B cell (primary cell): ENCODE data around the gene HBG2.
"Not testable (repeated sequence)": the region's sequence is repeated elsewhere in the genome, so short reads cannot be mapped to it uniquely, and the experiment has no call there.

Experiments used
- EZH2 ChIP-seq: IDR thresholded peaks from 2 replicates; pipeline ENCODE4 v1.6.1; 2012; ENCODE audit warnings: borderline replicate concordance, low read depth, mild to moderate bottlenecking, moderate library complexity, low read length; ENCODE audit not compliant: insufficient read depth, poor library complexity, severe bottlenecking
- TF ChIP-seq, protein P1 (sequence below): fragments of 200-600 bp; IDR thresholded peaks from one replicate; pipeline ENCODE4 v1.8.0; 2022; ENCODE audit warnings: antibody characterized with exemption, mild to moderate bottlenecking

DNA sequence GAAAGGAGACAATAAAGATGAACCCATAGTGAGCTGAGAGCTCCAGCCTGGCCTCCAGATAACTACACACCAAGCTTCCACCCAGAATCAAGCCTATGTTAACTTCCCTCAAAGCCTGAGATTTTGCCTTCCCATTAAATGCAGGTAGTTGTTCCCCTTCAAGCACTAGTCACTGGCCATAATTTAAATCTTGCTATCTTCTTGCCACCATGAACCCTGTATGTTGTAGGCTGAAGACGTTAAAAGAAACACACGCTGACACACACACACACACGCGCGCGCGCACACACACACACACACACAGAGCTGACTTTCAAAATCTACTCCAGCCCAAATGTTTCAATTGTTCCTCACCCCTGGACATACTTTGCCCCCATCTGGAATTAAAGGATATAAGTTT lies 6.1 kb downstream of the HBG2 start:
- TF ChIP-seq, protein P1, sequence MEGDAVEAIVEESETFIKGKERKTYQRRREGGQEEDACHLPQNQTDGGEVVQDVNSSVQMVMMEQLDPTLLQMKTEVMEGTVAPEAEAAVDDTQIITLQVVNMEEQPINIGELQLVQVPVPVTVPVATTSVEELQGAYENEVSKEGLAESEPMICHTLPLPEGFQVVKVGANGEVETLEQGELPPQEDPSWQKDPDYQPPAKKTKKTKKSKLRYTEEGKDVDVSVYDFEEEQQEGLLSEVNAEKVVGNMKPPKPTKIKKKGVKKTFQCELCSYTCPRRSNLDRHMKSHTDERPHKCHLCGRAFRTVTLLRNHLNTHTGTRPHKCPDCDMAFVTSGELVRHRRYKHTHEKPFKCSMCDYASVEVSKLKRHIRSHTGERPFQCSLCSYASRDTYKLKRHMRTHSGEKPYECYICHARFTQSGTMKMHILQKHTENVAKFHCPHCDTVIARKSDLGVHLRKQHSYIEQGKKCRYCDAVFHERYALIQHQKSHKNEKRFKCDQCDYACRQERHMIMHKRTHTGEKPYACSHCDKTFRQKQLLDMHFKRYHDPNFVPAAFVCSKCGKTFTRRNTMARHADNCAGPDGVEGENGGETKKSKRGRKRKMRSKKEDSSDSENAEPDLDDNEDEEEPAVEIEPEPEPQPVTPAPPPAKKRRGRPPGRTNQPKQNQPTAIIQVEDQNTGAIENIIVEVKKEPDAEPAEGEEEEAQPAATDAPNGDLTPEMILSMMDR: not testable (repeated sequence)
- TF ChIP-seq EZH2: not testable (repeated sequence)
